ENCODE data around the gene TWSG1. TPM values are rescaled to one million over a fixed set of nuclear protein-coding genes. Genes with fewer than 3 reads are reported as not detected.

The TWSG1 gene
- total and polyA plus RNA-seq, 10 of the 15 experiments (the other 5 are each of a cell fraction or from before 2014, with no cell fraction given): 11.1 to 45.1 (median 27.7) TPM

- H3K4me1 ChIP-seq (ENCODE audit: control insufficient read depth, insufficient read depth, low read length): peaks cover 5% of the 10 kb centered on the region; the same call in 1 of the 2 replicates
Observed at GRCh38 chr18:9336827-9337226, 2.3 kb downstream of the TWSG1 start.

GRCh38 chr18:9337873-9338272, 3.3 kb downstream of the TWSG1 start:
- intact Hi-C loops (cut with micrococcal nuclease; ENCODE audit: unreplicated experiment): no loop called here
- ChIA-PET SMC1A (ENCODE audit: uncharacterized antibody, unreplicated experiment) (interaction anchor here (2.0 to 7.6 kb wide), 4 partner anchors 13 to 33 kb away, joined by 6 to 63 read pairs (median 13); no protein-coding TSS in a partner anchor), RAD21 (ENCODE audit: unreplicated experiment) (interaction anchor here (1.3 to 3.9 kb wide), 4 partner anchors 10 to 139 kb away, joined by 5 to 15 read pairs (median 8); no protein-coding TSS in a partner anchor), POLR2A (interaction anchor here (1.0 to 2.2 kb wide), 2 partner anchors 11 to 18 kb away, joined by 4 to 9 read pairs; no protein-coding TSS in a partner anchor), CTCF (interaction anchor here (1.5 to 2.0 kb wide), 2 partner anchors 11 to 14 kb away, joined by 4 to 9 read pairs; no protein-coding TSS in a partner anchor)
- FAIRE-seq: peak; percentile 49
- WGBS (ENCODE audit: insufficient coverage, insufficient replicate concordance, low lambda C conversion rate, missing lambda C conversion rate): 56% methylated on average over 3 of the region's 3 CpGs
- peak; percentile 36 for ATAC-seq
- Histone ChIP-seq H2AFZ (ENCODE audit: control insufficient read depth, low read depth, low read length) (no peak overlapping the region; the same call in 1 of the 2 replicates), H3K27ac (ENCODE audit: control insufficient read depth, insufficient read depth) (peak overlapping the region; percentile 57), H3K27me3 (replicated peaks in 1 of 2; ENCODE audit: control insufficient read depth in 2 of 2, insufficient read depth in 2 of 2, low read length in 1 of 2) (no peaks in the 10 kb centered on the region), H3K4me1 (ENCODE audit: control insufficient read depth, insufficient read depth, low read length) (peaks cover 5% of the 10 kb centered on the region; the same call in 1 of the 2 replicates), H4K20me1 (ENCODE audit: control insufficient read depth, insufficient read depth) (no peaks in the 10 kb centered on the region), H3K36me3 (ENCODE audit: control insufficient read depth in 2 of 2, insufficient read depth in 2 of 2, low read length in 1 of 2) (no peaks in the 10 kb centered on the region; a peak in 1 of 4 replicates), H3K4me3 (0 out of 2 replicates have a peak overlapping the region, but pooled peaks have one; percentile 12), H3K9me3 (replicated peaks; ENCODE audit: control insufficient read depth, insufficient read depth, low read length) (no peaks in the 10 kb centered on the region), H3K9ac (ENCODE audit: control insufficient read depth, insufficient read depth, low read length) (0 out of 2 replicates have a peak overlapping the region, but pooled peaks have one; percentile 2), H3K79me2 (ENCODE audit: control insufficient read depth, insufficient read depth, low read length) (peaks cover 41% of the 10 kb centered on the region), H3K4me2 (ENCODE audit: control insufficient read depth, insufficient read depth) (peak overlapping the region; percentile 54)
- 0 out of 2 replicates have a peak, but pooled peaks have one; percentile 14 for TF ChIP-seq MTA2 (IDR thresholded peaks at IDR 0.05; ENCODE audit: low read depth)
- no peak for TF ChIP-seq CHD4 (IDR thresholded peaks at IDR 0.05)
- 0 out of 3 replicates have a peak, but pooled peaks have one; percentile 35 for TF ChIP-seq POU2F2 (IDR thresholded peaks at IDR 0.05; ENCODE audit: borderline replicate concordance, low read depth, low read length)
- TF ChIP-seq EP300 (IDR thresholded peaks at IDR 0.05; ENCODE audit: borderline replicate concordance in 1 of 2, control insufficient read depth in 1 of 2, low read depth in 2 of 2, low read length in 2 of 2): 0 out of 4 replicates have a peak, but pooled peaks of 1 of the 2 experiments have one; percentile 8
- 0 out of 2 replicates have a peak, but pooled peaks have one; percentile 14 for TF ChIP-seq ATF7 (IDR thresholded peaks at IDR 0.05; ENCODE audit: low read depth)
- no peak for TF ChIP-seq ZBED1 (IDR thresholded peaks at IDR 0.05; ENCODE audit: borderline replicate concordance)
- TF ChIP-seq RUNX3 (IDR thresholded peaks at IDR 0.05; ENCODE audit: low read length): peak; percentile 20; the same call in 1 of the 2 replicates
- no peak for TF ChIP-seq TCF12 (IDR thresholded peaks at IDR 0.05; ENCODE audit: low read depth, low read length)
- peak; percentile 43; the same call in 1 of the 2 replicates for TF ChIP-seq NFYB (IDR thresholded peaks at IDR 0.05; ENCODE audit: insufficient read depth, low read depth, low read length)
- in situ Hi-C loops (cut with MboI): loop anchor here (10.0 kb wide), 1 partner anchor 273 kb away; no protein-coding TSS in a partner anchor
- DNase-seq (ENCODE audit: low read depth, low spot score): peak; percentile 59
- BruUV-seq (replicated peaks): no TSS peak

More at GRCh38 chr18:9336827-9337226, 2.3 kb downstream of the TWSG1 start:
- Histone ChIP-seq H2AFZ (ENCODE audit: control insufficient read depth, low read depth, low read length) (no peak overlapping the region), H3K79me2 (ENCODE audit: control insufficient read depth, insufficient read depth, low read length) (peaks cover 38% of the 10 kb centered on the region), H3K4me3 (peak overlapping the region; percentile 25), H3K9ac (ENCODE audit: control insufficient read depth, insufficient read depth, low read length) (no peak overlapping the region), H3K36me3 (ENCODE audit: control insufficient read depth in 2 of 2, insufficient read depth in 2 of 2, low read length in 1 of 2) (no peaks in the 10 kb centered on the region; a peak in 1 of 4 replicates), H3K4me2 (ENCODE audit: control insufficient read depth, insufficient read depth) (peak overlapping the region; percentile 54), H3K27ac (ENCODE audit: control insufficient read depth, insufficient read depth) (peak overlapping the region; percentile 57; the same call in 1 of the 2 replicates), H3K9me3 (replicated peaks; ENCODE audit: control insufficient read depth, insufficient read depth, low read length) (no peaks in the 10 kb centered on the region), H3K27me3 (replicated peaks in 1 of 2; ENCODE audit: control insufficient read depth in 2 of 2, insufficient read depth in 2 of 2, low read length in 1 of 2) (no peaks in the 10 kb centered on the region), H4K20me1 (ENCODE audit: control insufficient read depth, insufficient read depth) (no peaks in the 10 kb centered on the region)
- in situ Hi-C loops (cut with MboI): loop anchor here (10.0 kb wide), 1 partner anchor 272 kb away; no protein-coding TSS in a partner anchor
- ChIA-PET CTCF (interaction anchor here (0.6 to 2.0 kb wide), 2 partner anchors 15 to 223 kb away, joined by 3 to 9 read pairs; no protein-coding TSS in a partner anchor), RAD21 (ENCODE audit: unreplicated experiment) (interaction anchor here (2.3 to 3.9 kb wide), 2 partner anchors 11 to 19 kb away, joined by 8 to 15 read pairs; no protein-coding TSS in a partner anchor), POLR2A (interaction anchor here (0.6 to 2.2 kb wide), 5 partner anchors 8 to 285 kb away, joined by 3 to 9 read pairs (median 5); no protein-coding TSS in a partner anchor), SMC1A (ENCODE audit: uncharacterized antibody, unreplicated experiment) (interaction anchor here (1.6 to 7.6 kb wide), 6 partner anchors 14 to 170 kb away, joined by 4 to 63 read pairs (median 8); no protein-coding TSS in a partner anchor)
- intact Hi-C loops (cut with micrococcal nuclease; ENCODE audit: unreplicated experiment): no loop called here
- no peak for ATAC-seq
- FAIRE-seq: no peak
- TF ChIP-seq MYB (IDR thresholded peaks at IDR 0.05; ENCODE audit: borderline replicate concordance, low read depth, low read length): no peak
- TF ChIP-seq RELA (IDR thresholded peaks at IDR 0.05; ENCODE audit: borderline replicate concordance, partially characterized antibody): no peak
- TF ChIP-seq BRCA1 (IDR thresholded peaks at IDR 0.05; ENCODE audit: low read depth, low read length): no peak
- no peak for TF ChIP-seq ETV6 (conservative IDR thresholded peaks at IDR 0.05 in 1 of 2, IDR thresholded peaks at IDR 0.05 in 1 of 2; ENCODE audit: borderline replicate concordance in 1 of 2, low read depth in 1 of 2)
- no peak for TF ChIP-seq EED (IDR thresholded peaks at IDR 0.05; ENCODE audit: low read depth)
- TF ChIP-seq IRF4 (IDR thresholded peaks at IDR 0.05; ENCODE audit: low read depth, low read length): no peak
- no peak for TF ChIP-seq TBL1XR1 (IDR thresholded peaks at IDR 0.05; ENCODE audit: low read depth, low read length)
- no peak for TF ChIP-seq PAX8 (IDR thresholded peaks at IDR 0.05)
- BruUV-seq (replicated peaks): no TSS peak
- DNase-seq (ENCODE audit: low read depth, low spot score): no peak
